ENCODE measurements around the gene S100PBP.
A peak's percentile ranks its signal among the peaks of the same experiment; 100 is the strongest.
"Not testable (repeated sequence)": the region's sequence is repeated elsewhere in the genome, so short reads cannot be mapped to it uniquely, and the experiment has no call there.

The S100PBP gene

GRCh38 chr1:32798191-32798590 is 19.3 kb upstream of the S100PBP start:
- Histone ChIP-seq H3K36me3 (ENCODE audit: control insufficient read depth, insufficient read depth, low read length) (peaks cover 7% of the 10 kb centered on the region), H3K27ac (ENCODE audit: low read depth, low read length) (no peak overlapping the region), H3K27me3 (ENCODE audit: control insufficient read depth, insufficient read depth, low read length) (no peaks in the 10 kb centered on the region), H3K4me3 (ENCODE audit: low read length) (no peak overlapping the region), H3K4me1 (ENCODE audit: control insufficient read depth, insufficient read depth, low read length) (no peaks in the 10 kb centered on the region), H3K9ac (ENCODE audit: low read length) (no peak overlapping the region)

- Histone ChIP-seq H3K9ac (ENCODE audit: low read length) (no peak overlapping the region), H3K4me1 (ENCODE audit: control insufficient read depth, insufficient read depth, low read length) (no peaks in the 10 kb centered on the region), H3K4me3 (ENCODE audit: low read length) (no peak overlapping the region), H3K27ac (ENCODE audit: low read depth, low read length) (no peak overlapping the region), H3K36me3 (ENCODE audit: control insufficient read depth, insufficient read depth, low read length) (peaks cover 7% of the 10 kb centered on the region), H3K27me3 (ENCODE audit: control insufficient read depth, insufficient read depth, low read length) (no peaks in the 10 kb centered on the region)
Observed at GRCh38 chr1:32798679-32799416, 18.6 kb upstream of the S100PBP start.

GRCh38 chr1:32801096-32801715 is 16.2 kb upstream of the S100PBP start:
- no peaks in the 10 kb centered on the region for H3K4me1 ChIP-seq (ENCODE audit: control insufficient read depth, insufficient read depth, low read length)
- H3K27me3 ChIP-seq (ENCODE audit: control insufficient read depth, insufficient read depth, low read length), result no peaks in the 10 kb centered on the region
- H3K4me3 ChIP-seq (ENCODE audit: low read length), result no peak overlapping the region
- no peak overlapping the region for H3K27ac ChIP-seq (ENCODE audit: low read depth, low read length)
- no peak overlapping the region for H3K9ac ChIP-seq (ENCODE audit: low read length)
- H3K36me3 ChIP-seq (ENCODE audit: control insufficient read depth, insufficient read depth, low read length), result peaks cover 11% of the 10 kb centered on the region

GRCh38 chr1:32804460-32804859 is 13.0 kb upstream of the S100PBP start:
- not testable (repeated sequence) for H3K27ac ChIP-seq (ENCODE audit: low read depth, low read length); H3K27me3 ChIP-seq (ENCODE audit: control insufficient read depth, insufficient read depth, low read length); H3K4me3 ChIP-seq (ENCODE audit: low read length); H3K9ac ChIP-seq (ENCODE audit: low read length); H3K4me1 ChIP-seq (ENCODE audit: control insufficient read depth, insufficient read depth, low read length)
- H3K36me3 ChIP-seq (ENCODE audit: control insufficient read depth, insufficient read depth, low read length), result peaks cover 14% of the 10 kb centered on the region

GRCh38 chr1:32806290-32806689 is 11.2 kb upstream of the S100PBP start:
- Histone ChIP-seq H3K27me3 (ENCODE audit: control insufficient read depth, insufficient read depth, low read length) (no peaks in the 10 kb centered on the region), H3K4me3 (ENCODE audit: low read length) (no peak overlapping the region), H3K36me3 (ENCODE audit: control insufficient read depth, insufficient read depth, low read length) (peaks cover 12% of the 10 kb centered on the region), H3K27ac (ENCODE audit: low read depth, low read length) (no peak overlapping the region), H3K4me1 (ENCODE audit: control insufficient read depth, insufficient read depth, low read length) (no peaks in the 10 kb centered on the region), H3K9ac (ENCODE audit: low read length) (no peak overlapping the region)

- H3K4me3 ChIP-seq (ENCODE audit: low read length), result no peak overlapping the region
- peaks cover 12% of the 10 kb centered on the region for H3K36me3 ChIP-seq (ENCODE audit: control insufficient read depth, insufficient read depth, low read length)
- no peak overlapping the region for H3K9ac ChIP-seq (ENCODE audit: low read length)
- H3K27me3 ChIP-seq (ENCODE audit: control insufficient read depth, insufficient read depth, low read length), result no peaks in the 10 kb centered on the region
- no peaks in the 10 kb centered on the region for H3K4me1 ChIP-seq (ENCODE audit: control insufficient read depth, insufficient read depth, low read length)
- no peak overlapping the region for H3K27ac ChIP-seq (ENCODE audit: low read depth, low read length)
Observed at GRCh38 chr1:32806910-32807523, 10.4 kb upstream of the S100PBP start.

GRCh38 chr1:32808580-32808979 is 8.9 kb upstream of the S100PBP start:
- H3K36me3 ChIP-seq (ENCODE audit: control insufficient read depth, insufficient read depth, low read length), result peaks cover 12% of the 10 kb centered on the region
- no peak overlapping the region for H3K9ac ChIP-seq (ENCODE audit: low read length)
- no peak overlapping the region for H3K27ac ChIP-seq (ENCODE audit: low read depth, low read length)
- no peaks in the 10 kb centered on the region for H3K27me3 ChIP-seq (ENCODE audit: control insufficient read depth, insufficient read depth, low read length)
- no peaks in the 10 kb centered on the region for H3K4me1 ChIP-seq (ENCODE audit: control insufficient read depth, insufficient read depth, low read length)
- H3K4me3 ChIP-seq (ENCODE audit: low read length), result no peak overlapping the region

- H3K27me3 ChIP-seq (ENCODE audit: control insufficient read depth, insufficient read depth, low read length), result no peaks in the 10 kb centered on the region
- no peaks in the 10 kb centered on the region for H3K4me1 ChIP-seq (ENCODE audit: control insufficient read depth, insufficient read depth, low read length)
- peaks cover 12% of the 10 kb centered on the region for H3K36me3 ChIP-seq (ENCODE audit: control insufficient read depth, insufficient read depth, low read length)
- no peak overlapping the region for H3K27ac ChIP-seq (ENCODE audit: low read depth, low read length)
- H3K4me3 ChIP-seq (ENCODE audit: low read length), result no peak overlapping the region
- no peak overlapping the region for H3K9ac ChIP-seq (ENCODE audit: low read length)
Observed at GRCh38 chr1:32810358-32810757, 7.1 kb upstream of the S100PBP start.

- H3K36me3 ChIP-seq (ENCODE audit: control insufficient read depth, insufficient read depth, low read length), result peaks cover 7% of the 10 kb centered on the region
- peaks cover 1% of the 10 kb centered on the region for H3K4me1 ChIP-seq (ENCODE audit: control insufficient read depth, insufficient read depth, low read length)
- H3K27ac ChIP-seq (ENCODE audit: low read depth, low read length), result no peak overlapping the region
- no peak overlapping the region for H3K9ac ChIP-seq (ENCODE audit: low read length)
- H3K27me3 ChIP-seq (ENCODE audit: control insufficient read depth, insufficient read depth, low read length), result no peaks in the 10 kb centered on the region
- H3K4me3 ChIP-seq (ENCODE audit: low read length), result no peak overlapping the region
Observed at GRCh38 chr1:32811265-32811664, 6.2 kb upstream of the S100PBP start.

GRCh38 chr1:32811917-32812316 is 5.5 kb upstream of the S100PBP start:
- H3K4me3 ChIP-seq (ENCODE audit: low read length), result no peak overlapping the region
- H3K9ac ChIP-seq (ENCODE audit: low read length), result no peak overlapping the region
- no peaks in the 10 kb centered on the region for H3K27me3 ChIP-seq (ENCODE audit: control insufficient read depth, insufficient read depth, low read length)
- peaks cover 2% of the 10 kb centered on the region for H3K36me3 ChIP-seq (ENCODE audit: control insufficient read depth, insufficient read depth, low read length)
- H3K27ac ChIP-seq (ENCODE audit: low read depth, low read length), result no peak overlapping the region
- peaks cover 4% of the 10 kb centered on the region for H3K4me1 ChIP-seq (ENCODE audit: control insufficient read depth, insufficient read depth, low read length)

- Histone ChIP-seq H3K4me3 (ENCODE audit: low read length) (no peak overlapping the region), H3K9ac (ENCODE audit: low read length) (no peak overlapping the region), H3K27ac (ENCODE audit: low read depth, low read length) (no peak overlapping the region), H3K27me3 (ENCODE audit: control insufficient read depth, insufficient read depth, low read length) (no peaks in the 10 kb centered on the region), H3K36me3 (ENCODE audit: control insufficient read depth, insufficient read depth, low read length) (no peaks in the 10 kb centered on the region), H3K4me1 (ENCODE audit: control insufficient read depth, insufficient read depth, low read length) (peaks cover 10% of the 10 kb centered on the region)
Observed at GRCh38 chr1:32813941-32814739, 3.3 kb upstream of the S100PBP start.

- peak overlapping the region; percentile 88 for H3K27ac ChIP-seq (ENCODE audit: low read depth, low read length)
- peaks cover 10% of the 10 kb centered on the region for H3K4me1 ChIP-seq (ENCODE audit: control insufficient read depth, insufficient read depth, low read length)
- peak overlapping the region; percentile 77 for H3K4me3 ChIP-seq (ENCODE audit: low read length)
- H3K9ac ChIP-seq (ENCODE audit: low read length), result peak overlapping the region; percentile 82
- H3K27me3 ChIP-seq (ENCODE audit: control insufficient read depth, insufficient read depth, low read length), result no peaks in the 10 kb centered on the region
- H3K36me3 ChIP-seq (ENCODE audit: control insufficient read depth, insufficient read depth, low read length), result no peaks in the 10 kb centered on the region
Observed at GRCh38 chr1:32816676-32817158, 736 bp upstream of the S100PBP start.

Data from rectal smooth muscle tissue (tissue), 1 donor.